ENCODE measurements around the gene ABHD2. TPM values are rescaled to one million over a fixed set of nuclear protein-coding genes. Genes with fewer than 3 reads are reported as not detected.

The ABHD2 gene
- total RNA-seq, 1 donor from 2014 or later, result 68.2 TPM

DNA sequence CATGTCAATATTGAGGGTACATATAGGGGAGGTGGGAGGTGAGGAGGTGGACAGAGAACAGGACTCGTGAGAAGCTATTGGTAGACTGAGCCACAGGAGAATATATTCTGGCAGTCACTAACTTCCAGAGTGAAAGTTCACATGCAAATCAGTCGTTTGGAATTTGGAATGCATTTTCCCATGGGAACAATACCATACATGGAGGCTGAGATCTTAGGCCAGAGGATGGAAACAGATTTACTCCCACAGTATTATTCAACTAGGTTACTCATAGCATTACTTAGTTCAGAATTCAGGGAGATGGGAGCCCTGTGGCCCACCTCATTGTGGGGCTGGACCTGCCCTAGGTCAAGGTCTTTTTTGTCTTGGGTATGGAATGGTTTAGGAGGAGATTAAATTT lies 36.4 kb upstream of the ABHD2 start:
- Histone ChIP-seq H3K36me3 (no peaks in the 10 kb centered on the region), H3K4me1 (peaks cover 7% of the 10 kb centered on the region), H3K27me3 (ENCODE audit: low read depth) (no peaks in the 10 kb centered on the region), H3K4me3 (no peak overlapping the region), H3K9me3 (replicated peaks) (no peaks in the 10 kb centered on the region), H3K27ac (replicated peaks) (peak overlapping the region; percentile 63)
- intact Hi-C loops (cut with micrococcal nuclease), result no loop called here
- TF ChIP-seq, protein P1, sequence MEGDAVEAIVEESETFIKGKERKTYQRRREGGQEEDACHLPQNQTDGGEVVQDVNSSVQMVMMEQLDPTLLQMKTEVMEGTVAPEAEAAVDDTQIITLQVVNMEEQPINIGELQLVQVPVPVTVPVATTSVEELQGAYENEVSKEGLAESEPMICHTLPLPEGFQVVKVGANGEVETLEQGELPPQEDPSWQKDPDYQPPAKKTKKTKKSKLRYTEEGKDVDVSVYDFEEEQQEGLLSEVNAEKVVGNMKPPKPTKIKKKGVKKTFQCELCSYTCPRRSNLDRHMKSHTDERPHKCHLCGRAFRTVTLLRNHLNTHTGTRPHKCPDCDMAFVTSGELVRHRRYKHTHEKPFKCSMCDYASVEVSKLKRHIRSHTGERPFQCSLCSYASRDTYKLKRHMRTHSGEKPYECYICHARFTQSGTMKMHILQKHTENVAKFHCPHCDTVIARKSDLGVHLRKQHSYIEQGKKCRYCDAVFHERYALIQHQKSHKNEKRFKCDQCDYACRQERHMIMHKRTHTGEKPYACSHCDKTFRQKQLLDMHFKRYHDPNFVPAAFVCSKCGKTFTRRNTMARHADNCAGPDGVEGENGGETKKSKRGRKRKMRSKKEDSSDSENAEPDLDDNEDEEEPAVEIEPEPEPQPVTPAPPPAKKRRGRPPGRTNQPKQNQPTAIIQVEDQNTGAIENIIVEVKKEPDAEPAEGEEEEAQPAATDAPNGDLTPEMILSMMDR (IDR thresholded peaks at IDR 0.05; ENCODE audit: borderline replicate concordance), result no peak
- no peak for DNase-seq

DNA sequence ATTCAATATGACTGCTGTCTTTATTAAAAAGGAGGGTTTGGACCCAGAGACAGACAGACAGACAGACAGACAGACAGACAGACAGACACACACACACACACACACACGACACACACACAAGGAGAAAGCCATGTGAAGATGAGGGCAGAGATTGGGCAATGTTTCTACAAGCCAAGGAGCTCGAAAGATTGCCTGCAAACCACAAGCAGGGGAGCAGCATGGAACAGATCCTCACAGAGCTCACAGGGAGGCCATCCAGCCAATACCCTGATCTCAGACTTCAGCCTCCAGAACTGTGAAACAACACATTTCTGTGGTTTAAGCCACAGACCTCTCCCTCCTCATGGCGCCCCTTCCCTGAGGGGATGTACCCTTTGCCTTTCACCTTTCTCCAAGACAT lies 35.8 kb upstream of the ABHD2 start:
- intact Hi-C loops (cut with micrococcal nuclease), result no loop called here

DNA sequence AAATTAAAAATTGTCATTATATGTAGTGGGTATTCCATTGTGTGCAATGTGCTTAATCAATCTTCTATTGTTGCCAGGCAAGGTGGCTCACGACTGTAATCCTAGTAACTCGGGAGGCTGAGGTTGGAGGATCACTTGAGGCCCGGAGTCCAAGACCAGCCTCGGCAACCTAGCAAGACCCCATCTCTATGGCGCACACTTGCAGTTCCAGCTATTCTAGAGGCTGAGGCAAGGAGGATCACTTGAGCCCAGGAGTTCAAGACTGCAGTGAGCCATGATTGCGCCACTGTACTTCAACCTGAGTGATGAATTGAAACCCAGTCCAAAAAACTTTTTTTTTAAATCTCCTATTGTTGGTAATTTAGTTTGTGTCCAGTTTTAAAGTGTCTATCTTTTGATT lies 33.4 kb upstream of the ABHD2 start:
- Histone ChIP-seq H3K9me3 (replicated peaks) (no peaks in the 10 kb centered on the region), H3K36me3 (no peaks in the 10 kb centered on the region), H3K27me3 (ENCODE audit: low read depth) (no peaks in the 10 kb centered on the region), H3K4me1 (peaks cover 12% of the 10 kb centered on the region), H3K4me3 (no peak overlapping the region), H3K27ac (replicated peaks) (no peak overlapping the region)
- intact Hi-C loops (cut with micrococcal nuclease), result no loop called here
- no peak for DNase-seq
- TF ChIP-seq, protein P1 (IDR thresholded peaks at IDR 0.05; ENCODE audit: borderline replicate concordance), result no peak

More for the DNA sequence above, 35.8 kb upstream of the ABHD2 start:
- H3K4me1 ChIP-seq, result peaks cover 7% of the 10 kb centered on the region
- no peak for DNase-seq
- no peaks in the 10 kb centered on the region for H3K9me3 ChIP-seq (replicated peaks)
- TF ChIP-seq, protein P1 (IDR thresholded peaks at IDR 0.05; ENCODE audit: borderline replicate concordance), result no peak
- H3K36me3 ChIP-seq, result no peaks in the 10 kb centered on the region
- peak overlapping the region; percentile 63 for H3K27ac ChIP-seq (replicated peaks)
- no peak overlapping the region for H3K4me3 ChIP-seq
- no peaks in the 10 kb centered on the region for H3K27me3 ChIP-seq (ENCODE audit: low read depth)

- DNase-seq, result peak; percentile 83
- no peak overlapping the region for H3K27ac ChIP-seq (replicated peaks)
- TF ChIP-seq, protein P1 (IDR thresholded peaks at IDR 0.05; ENCODE audit: borderline replicate concordance), result peak; percentile 100
- H3K36me3 ChIP-seq, result no peaks in the 10 kb centered on the region
- H3K9me3 ChIP-seq (replicated peaks), result no peaks in the 10 kb centered on the region
- H3K4me1 ChIP-seq, result peaks cover 5% of the 10 kb centered on the region
- no peaks in the 10 kb centered on the region for H3K27me3 ChIP-seq (ENCODE audit: low read depth)
- intact Hi-C loops (cut with micrococcal nuclease), result loop anchor here (2.0 kb wide), 1 partner anchor 121 kb away; no protein-coding TSS in a partner anchor
- H3K4me3 ChIP-seq, result no peak overlapping the region
These were observed 30.6 kb upstream of the ABHD2 start for GRCh38 chr15:89057506-89058133.

- no peaks in the 10 kb centered on the region for H3K9me3 ChIP-seq (replicated peaks)
- no peak overlapping the region for H3K27ac ChIP-seq (replicated peaks)
- H3K4me3 ChIP-seq, result no peak overlapping the region
- H3K27me3 ChIP-seq (ENCODE audit: low read depth), result no peaks in the 10 kb centered on the region
- TF ChIP-seq, protein P1 (IDR thresholded peaks at IDR 0.05; ENCODE audit: borderline replicate concordance), result no peak
- intact Hi-C loops (cut with micrococcal nuclease), result no loop called here
- no peaks in the 10 kb centered on the region for H3K36me3 ChIP-seq
- DNase-seq, result no peak
- H3K4me1 ChIP-seq, result peaks cover 5% of the 10 kb centered on the region
These were observed 29.9 kb upstream of the ABHD2 start for GRCh38 chr15:89058376-89058775.

All from left ventricle myocardium inferior (tissue), 1 donor.